GM12873 (cell line): ENCODE measurements around the gene LIG1.

ENCODE experiments used
- TF ChIP-seq, protein P1 (sequence below): IDR thresholded peaks from 2 replicates; pipeline ENCODE4 v1.5.1; 2012; ENCODE audit warnings: low read depth, mild to moderate bottlenecking, moderate library complexity, low read length, control low read depth; ENCODE audit not compliant: insufficient read depth; ENCODE audit errors: missing control alignments

The LIG1 gene

GRCh38 chr19:48192750-48193149 is 22.6 kb upstream of the LIG1 start:
- TF ChIP-seq, protein P1, sequence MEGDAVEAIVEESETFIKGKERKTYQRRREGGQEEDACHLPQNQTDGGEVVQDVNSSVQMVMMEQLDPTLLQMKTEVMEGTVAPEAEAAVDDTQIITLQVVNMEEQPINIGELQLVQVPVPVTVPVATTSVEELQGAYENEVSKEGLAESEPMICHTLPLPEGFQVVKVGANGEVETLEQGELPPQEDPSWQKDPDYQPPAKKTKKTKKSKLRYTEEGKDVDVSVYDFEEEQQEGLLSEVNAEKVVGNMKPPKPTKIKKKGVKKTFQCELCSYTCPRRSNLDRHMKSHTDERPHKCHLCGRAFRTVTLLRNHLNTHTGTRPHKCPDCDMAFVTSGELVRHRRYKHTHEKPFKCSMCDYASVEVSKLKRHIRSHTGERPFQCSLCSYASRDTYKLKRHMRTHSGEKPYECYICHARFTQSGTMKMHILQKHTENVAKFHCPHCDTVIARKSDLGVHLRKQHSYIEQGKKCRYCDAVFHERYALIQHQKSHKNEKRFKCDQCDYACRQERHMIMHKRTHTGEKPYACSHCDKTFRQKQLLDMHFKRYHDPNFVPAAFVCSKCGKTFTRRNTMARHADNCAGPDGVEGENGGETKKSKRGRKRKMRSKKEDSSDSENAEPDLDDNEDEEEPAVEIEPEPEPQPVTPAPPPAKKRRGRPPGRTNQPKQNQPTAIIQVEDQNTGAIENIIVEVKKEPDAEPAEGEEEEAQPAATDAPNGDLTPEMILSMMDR, result no peak

- TF ChIP-seq, protein P1, result no peak
These were observed 20.7 kb upstream of the LIG1 start for GRCh38 chr19:48190885-48191284.

DNA sequence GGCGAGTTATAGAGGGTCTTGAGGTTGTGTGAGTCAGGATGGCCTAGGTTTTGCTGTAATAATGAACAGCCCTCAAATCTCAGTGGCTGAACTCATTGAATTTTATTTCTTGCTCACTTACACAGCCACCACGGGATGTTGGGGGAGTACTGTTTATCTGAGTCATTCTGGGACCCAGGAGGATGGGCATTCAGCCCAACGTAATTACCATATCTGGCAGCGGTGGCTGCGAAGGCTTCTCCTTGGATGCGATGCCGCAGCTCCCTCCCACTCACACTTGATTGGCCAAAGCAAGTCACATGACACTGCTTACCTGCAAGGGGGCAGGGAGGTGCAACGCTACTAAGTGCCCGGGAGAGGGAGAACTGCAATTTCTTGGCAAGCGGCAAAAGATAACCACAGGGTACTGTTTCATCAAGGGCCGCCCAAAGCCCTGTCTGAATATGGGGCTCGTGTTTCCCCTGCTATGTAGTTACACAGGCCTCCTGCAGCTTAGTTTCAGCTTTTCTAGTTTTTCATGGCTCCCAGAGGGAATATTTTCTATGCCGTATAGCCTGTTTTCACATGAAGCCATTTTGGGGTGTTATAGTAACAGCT is 20.2 kb upstream of the LIG1 start:
- TF ChIP-seq, protein P1, result no peak

DNA sequence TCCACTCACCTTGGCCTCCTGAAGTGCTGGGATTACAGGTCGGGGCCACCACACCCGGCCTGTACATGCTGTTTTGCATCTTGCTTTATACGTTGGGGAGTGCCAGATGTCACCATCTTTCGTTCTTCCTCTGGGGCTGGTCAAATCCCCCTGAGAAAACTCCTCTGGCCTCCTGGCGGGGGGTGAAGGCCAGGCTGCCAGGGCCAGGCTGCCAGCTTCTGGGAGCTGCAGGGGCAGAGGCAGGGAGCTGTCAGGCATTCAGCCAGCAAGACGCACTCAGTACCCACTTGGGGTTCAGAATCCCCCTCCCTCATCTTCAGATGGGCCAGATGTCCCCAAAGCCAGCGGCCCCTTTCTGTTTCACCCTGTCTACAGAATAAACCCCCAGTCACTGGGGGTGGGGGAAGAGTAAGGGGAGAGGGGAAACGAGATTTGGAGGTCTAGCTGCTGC is 16.4 kb upstream of the LIG1 start:
- TF ChIP-seq, protein P1, result no peak

GRCh38 chr19:48186015-48186414 is 15.9 kb upstream of the LIG1 start:
- TF ChIP-seq, protein P1, result no peak

GRCh38 chr19:48183356-48183755 is 13.2 kb upstream of the LIG1 start:
- TF ChIP-seq, protein P1, result no peak

GRCh38 chr19:48182434-48182833 is 12.3 kb upstream of the LIG1 start:
- TF ChIP-seq, protein P1, result peak; percentile 10
